Measurements from ENCODE around the gene TLK2. TPM values are rescaled to one million over a fixed set of nuclear protein-coding genes. Genes with fewer than 3 reads are reported as not detected.

Gene TLK2
- total RNA-seq, 2 donors from 2014 or later, result 39.0 to 44.1 TPM

- H3K36me3 ChIP-seq, result no peaks in the 10 kb centered on the region
- no peak for TF ChIP-seq CTCF (IDR thresholded peaks at IDR 0.05)
- no peaks in the 10 kb centered on the region for H3K9me3 ChIP-seq
- H3K4me3 ChIP-seq, result no peak overlapping the region
- intact Hi-C loops (cut with DNase I), result no loop called here
- no peak overlapping the region for H3K9ac ChIP-seq (ENCODE audit: low read depth in 2 of 2, low read length in 2 of 2)
- H3K27ac ChIP-seq, result no peak overlapping the region
- H3K27me3 ChIP-seq, result no peaks in the 10 kb centered on the region
- no peak for DNase-seq
- H3K4me1 ChIP-seq, result peaks cover 4% of the 10 kb centered on the region
Measured at GRCh38 chr17:62655656-62656055, 177.0 kb downstream of the TLK2 start.

- no peak for TF ChIP-seq CTCF (IDR thresholded peaks at IDR 0.05)
- H3K9me3 ChIP-seq, result no peaks in the 10 kb centered on the region
- intact Hi-C loops (cut with DNase I), result no loop called here
Measured at GRCh38 chr17:62656446-62656845, 177.8 kb downstream of the TLK2 start.

GRCh38 chr17:62657145-62657665, 178.6 kb downstream of the TLK2 start:
- H3K4me1 ChIP-seq, result peaks cover 4% of the 10 kb centered on the region
- DNase-seq, result no peak
- no peaks in the 10 kb centered on the region for H3K27me3 ChIP-seq
- H3K9ac ChIP-seq (ENCODE audit: low read depth in 2 of 2, low read length in 2 of 2), result no peak overlapping the region
- no peaks in the 10 kb centered on the region for H3K9me3 ChIP-seq
- TF ChIP-seq CTCF (IDR thresholded peaks at IDR 0.05), result no peak
- H3K27ac ChIP-seq, result no peak overlapping the region
- intact Hi-C loops (cut with DNase I), result no loop called here
- H3K4me3 ChIP-seq, result no peak overlapping the region
- H3K36me3 ChIP-seq, result no peaks in the 10 kb centered on the region

More at GRCh38 chr17:62656446-62656845, 177.8 kb downstream of the TLK2 start:
- H3K4me1 ChIP-seq, result peaks cover 4% of the 10 kb centered on the region
- H3K36me3 ChIP-seq, result no peaks in the 10 kb centered on the region
- no peaks in the 10 kb centered on the region for H3K27me3 ChIP-seq
- no peak overlapping the region for H3K4me3 ChIP-seq
- no peak overlapping the region for H3K27ac ChIP-seq
- H3K9ac ChIP-seq (ENCODE audit: low read depth in 2 of 2, low read length in 2 of 2), result no peak overlapping the region
- DNase-seq, result no peak

GRCh38 chr17:62657690-62658089, 179.1 kb downstream of the TLK2 start:
- no peak for TF ChIP-seq CTCF (IDR thresholded peaks at IDR 0.05)
- no peak overlapping the region for H3K9ac ChIP-seq (ENCODE audit: low read depth in 2 of 2, low read length in 2 of 2)
- H3K27ac ChIP-seq, result no peak overlapping the region
- no peaks in the 10 kb centered on the region for H3K27me3 ChIP-seq
- H3K9me3 ChIP-seq, result no peaks in the 10 kb centered on the region
- peaks cover 4% of the 10 kb centered on the region for H3K4me1 ChIP-seq
- no peaks in the 10 kb centered on the region for H3K36me3 ChIP-seq
- no peak for DNase-seq
- no peak overlapping the region for H3K4me3 ChIP-seq
- intact Hi-C loops (cut with DNase I), result no loop called here

GRCh38 chr17:62658136-62658920, 179.7 kb downstream of the TLK2 start:
- no peak for TF ChIP-seq CTCF (IDR thresholded peaks at IDR 0.05)
- H3K9ac ChIP-seq (ENCODE audit: low read depth in 2 of 2, low read length in 2 of 2), result no peak overlapping the region
- DNase-seq, result no peak
- H3K4me1 ChIP-seq, result peaks cover 1% of the 10 kb centered on the region
- no peaks in the 10 kb centered on the region for H3K9me3 ChIP-seq
- no peak overlapping the region for H3K4me3 ChIP-seq
- H3K27ac ChIP-seq, result no peak overlapping the region
- intact Hi-C loops (cut with DNase I), result no loop called here
- H3K36me3 ChIP-seq, result no peaks in the 10 kb centered on the region
- no peaks in the 10 kb centered on the region for H3K27me3 ChIP-seq
